ENCODE measurements around the gene ALK.

DNA sequence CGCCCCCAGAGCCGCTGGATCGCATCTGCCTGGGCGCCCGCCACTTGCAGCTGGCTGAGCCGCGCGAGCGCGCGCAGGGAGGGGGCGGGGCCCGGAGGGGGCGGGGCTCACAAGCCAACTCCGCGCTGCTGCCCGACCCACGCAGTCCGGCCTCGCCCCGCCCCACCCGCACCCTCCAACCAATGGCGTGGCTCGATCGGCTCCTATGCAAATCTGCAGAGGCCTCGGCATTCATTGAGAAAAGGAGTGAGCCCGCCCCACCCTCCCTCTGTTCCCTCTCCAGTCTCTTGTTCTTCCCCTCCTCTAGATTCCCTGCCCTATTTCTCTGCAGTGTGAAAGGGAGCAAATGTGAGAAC lies at the start of gene ALK:
- no peak for TF ChIP-seq POLR2A (IDR thresholded peaks at IDR 0.05)
- TF ChIP-seq, protein P1, sequence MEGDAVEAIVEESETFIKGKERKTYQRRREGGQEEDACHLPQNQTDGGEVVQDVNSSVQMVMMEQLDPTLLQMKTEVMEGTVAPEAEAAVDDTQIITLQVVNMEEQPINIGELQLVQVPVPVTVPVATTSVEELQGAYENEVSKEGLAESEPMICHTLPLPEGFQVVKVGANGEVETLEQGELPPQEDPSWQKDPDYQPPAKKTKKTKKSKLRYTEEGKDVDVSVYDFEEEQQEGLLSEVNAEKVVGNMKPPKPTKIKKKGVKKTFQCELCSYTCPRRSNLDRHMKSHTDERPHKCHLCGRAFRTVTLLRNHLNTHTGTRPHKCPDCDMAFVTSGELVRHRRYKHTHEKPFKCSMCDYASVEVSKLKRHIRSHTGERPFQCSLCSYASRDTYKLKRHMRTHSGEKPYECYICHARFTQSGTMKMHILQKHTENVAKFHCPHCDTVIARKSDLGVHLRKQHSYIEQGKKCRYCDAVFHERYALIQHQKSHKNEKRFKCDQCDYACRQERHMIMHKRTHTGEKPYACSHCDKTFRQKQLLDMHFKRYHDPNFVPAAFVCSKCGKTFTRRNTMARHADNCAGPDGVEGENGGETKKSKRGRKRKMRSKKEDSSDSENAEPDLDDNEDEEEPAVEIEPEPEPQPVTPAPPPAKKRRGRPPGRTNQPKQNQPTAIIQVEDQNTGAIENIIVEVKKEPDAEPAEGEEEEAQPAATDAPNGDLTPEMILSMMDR (IDR thresholded peaks at IDR 0.05), result no peak
- no peak for TF ChIP-seq EP300 (IDR thresholded peaks at IDR 0.05)
- TF ChIP-seq POLR2AphosphoS5 (IDR thresholded peaks at IDR 0.05), result no peak
